Vagina (tissue), 2 donors: ENCODE measurements around the gene PTGR3. TPM values are rescaled to one million over a fixed set of nuclear protein-coding genes. Genes with fewer than 3 reads are reported as not detected.
A peak's percentile ranks its signal among the peaks of the same experiment; 100 is the strongest.

ENCODE experiments used
- DNase-seq, 2 donors: peaks; one replicate each; pipeline ENCODE4 v3.0.0-alpha.2; 2017; ENCODE audit errors: extremely low spot score in 2 of 2
- H3K27ac ChIP-seq: fragments of 200-600 bp; sonication (generic); one replicate; pipeline ENCODE4 v1.5.1; 2019
- H3K27me3 ChIP-seq: fragments of 200-600 bp; sonication (generic); one replicate; pipeline ENCODE4 v1.5.1; 2019
- H3K36me3 ChIP-seq, 2 donors: fragments of 200-600 bp; sonication (generic); one replicate each; pipeline ENCODE4 v1.5.1; 2017 to 2019
- H3K4me1 ChIP-seq: fragments of 200-600 bp; sonication (generic); one replicate; pipeline ENCODE4 v1.5.1; 2019
- H3K4me3 ChIP-seq, 2 donors: fragments of 200-600 bp; sonication (generic); 1 replicate in 1 of 2; 2 replicates in 1 of 2; pipeline ENCODE4 v1.5.1; 2016 to 2019
- H3K9me3 ChIP-seq: fragments of 200-600 bp; sonication (generic); one replicate; pipeline ENCODE4 v1.5.1; 2019
- CTCF ChIP-seq, 3 experiments: fragments of 450-650 bp in 2 of 3; fragments of 200-600 bp in 1 of 3; sonication (generic) in 1 of 3; IDR thresholded peaks; one replicate each; pipeline ENCODE4 v1.5.1; 2017 to 2019; ENCODE audit warnings: antibody characterized with exemption in 3 of 3, mild to moderate bottlenecking in 2 of 3, moderate library complexity in 2 of 3
- POLR2A ChIP-seq, 2 donors: fragments of 450-650 bp; IDR thresholded peaks; one replicate each; pipeline ENCODE4 v1.6.1; 2017; ENCODE audit warnings: antibody characterized with exemption in 2 of 2, mild to moderate bottlenecking in 2 of 2, moderate library complexity in 2 of 2
- POLR2AphosphoS5 ChIP-seq, 2 donors: sonication (generic); formaldehyde crosslinking; IDR thresholded peaks; one replicate each; pipeline ENCODE4 v1.9.0; 2017; ENCODE audit warnings: antibody characterized with exemption in 2 of 2, mild to moderate bottlenecking in 2 of 2, low read depth in 1 of 2; ENCODE audit not compliant: insufficient read depth in 1 of 2
- intact Hi-C: fragments of 100-400 bp; cut with DNase I; formaldehyde crosslinking; loops from one replicate; pipeline ENCODE4 v1.15.1; 2023
- total RNA-seq: library from RNA; depleted of rRNA; stranded (reverse); fragments of >200 nt; gene quantifications from one replicate; pipeline ENCODE4 v1.2.3, GENCODE V29; 2016

The PTGR3 gene
- total RNA-seq, 1 donor from 2014 or later, result 16.0 TPM

- no peak for DNase-seq
- Histone ChIP-seq H3K27me3 (no peaks in the 10 kb centered on the region), H3K4me1 (peaks cover 55% of the 10 kb centered on the region), H3K9me3 (no peaks in the 10 kb centered on the region), H3K36me3 (no peaks in the 10 kb centered on the region), H3K4me3 (no peak overlapping the region), H3K27ac (peak overlapping the region; percentile 1)
- intact Hi-C loops, result no loop called here
- no peak for TF ChIP-seq POLR2A (IDR thresholded peaks at IDR 0.05)
- no peak for TF ChIP-seq CTCF (IDR thresholded peaks at IDR 0.05)
- TF ChIP-seq POLR2AphosphoS5 (IDR thresholded peaks at IDR 0.05; ENCODE audit: insufficient read depth in 1 of 2, low read depth in 1 of 2), result no peak
Observed at GRCh38 chr18:75200605-75201280, 8.2 kb downstream of the PTGR3 start.

GRCh38 chr18:75200071-75200470, 8.9 kb downstream of the PTGR3 start:
- Histone ChIP-seq H3K4me3 (no peak overlapping the region), H3K9me3 (no peaks in the 10 kb centered on the region), H3K27ac (no peak overlapping the region), H3K27me3 (no peaks in the 10 kb centered on the region), H3K4me1 (peaks cover 52% of the 10 kb centered on the region), H3K36me3 (no peaks in the 10 kb centered on the region)
- intact Hi-C loops, result no loop called here
- DNase-seq, result no peak
- TF ChIP-seq POLR2AphosphoS5 (IDR thresholded peaks at IDR 0.05; ENCODE audit: insufficient read depth in 1 of 2, low read depth in 1 of 2) (no peak), CTCF (IDR thresholded peaks at IDR 0.05) (no peak), POLR2A (IDR thresholded peaks at IDR 0.05) (no peak)

GRCh38 chr18:75199327-75199726, 9.6 kb downstream of the PTGR3 start:
- intact Hi-C loops, result no loop called here
- no peaks in the 10 kb centered on the region for H3K36me3 ChIP-seq
- H3K9me3 ChIP-seq, result no peaks in the 10 kb centered on the region
- H3K4me3 ChIP-seq, result no peak overlapping the region
- H3K27ac ChIP-seq, result no peak overlapping the region
- H3K4me1 ChIP-seq, result peaks cover 45% of the 10 kb centered on the region
- H3K27me3 ChIP-seq, result no peaks in the 10 kb centered on the region
- DNase-seq, result no peak
- TF ChIP-seq POLR2A (IDR thresholded peaks at IDR 0.05) (no peak), CTCF (IDR thresholded peaks at IDR 0.05) (no peak), POLR2AphosphoS5 (IDR thresholded peaks at IDR 0.05; ENCODE audit: insufficient read depth in 1 of 2, low read depth in 1 of 2) (no peak)

- H3K27me3 ChIP-seq, result no peaks in the 10 kb centered on the region
- H3K4me1 ChIP-seq, result peaks cover 35% of the 10 kb centered on the region
- H3K4me3 ChIP-seq, result no peak overlapping the region
- no peaks in the 10 kb centered on the region for H3K9me3 ChIP-seq
- H3K27ac ChIP-seq, result no peak overlapping the region
- H3K36me3 ChIP-seq, result no peaks in the 10 kb centered on the region
- intact Hi-C loops, result no loop called here
- TF ChIP-seq CTCF (IDR thresholded peaks at IDR 0.05) (no peak), POLR2AphosphoS5 (IDR thresholded peaks at IDR 0.05; ENCODE audit: insufficient read depth in 1 of 2, low read depth in 1 of 2) (no peak), POLR2A (IDR thresholded peaks at IDR 0.05) (no peak)
- DNase-seq, result no peak
Observed at GRCh38 chr18:75198036-75198435, 10.9 kb downstream of the PTGR3 start.

GRCh38 chr18:75192899-75193298, 16.0 kb downstream of the PTGR3 start:
- intact Hi-C loops, result no loop called here

More at GRCh38 chr18:75192899-75193298, 16.0 kb downstream of the PTGR3 start:
- DNase-seq, result no peak
- Histone ChIP-seq H3K9me3 (no peaks in the 10 kb centered on the region), H3K4me3 (no peak overlapping the region), H3K27me3 (no peaks in the 10 kb centered on the region), H3K27ac (no peak overlapping the region), H3K36me3 (no peaks in the 10 kb centered on the region), H3K4me1 (peaks cover 5% of the 10 kb centered on the region)
- TF ChIP-seq POLR2AphosphoS5 (IDR thresholded peaks at IDR 0.05; ENCODE audit: insufficient read depth in 1 of 2, low read depth in 1 of 2), result no peak
- no peak for TF ChIP-seq POLR2A (IDR thresholded peaks at IDR 0.05)
- TF ChIP-seq CTCF (IDR thresholded peaks at IDR 0.05), result no peak
